Fibroblast of gingiva (primary cell): ENCODE data around the gene TMUB1.

Experiments used
- DNase-seq: peaks from one replicate; pipeline ENCODE4 v3.0.0-alpha.2; 2011; ENCODE audit warnings: low read depth

TMUB1 gene

DNA sequence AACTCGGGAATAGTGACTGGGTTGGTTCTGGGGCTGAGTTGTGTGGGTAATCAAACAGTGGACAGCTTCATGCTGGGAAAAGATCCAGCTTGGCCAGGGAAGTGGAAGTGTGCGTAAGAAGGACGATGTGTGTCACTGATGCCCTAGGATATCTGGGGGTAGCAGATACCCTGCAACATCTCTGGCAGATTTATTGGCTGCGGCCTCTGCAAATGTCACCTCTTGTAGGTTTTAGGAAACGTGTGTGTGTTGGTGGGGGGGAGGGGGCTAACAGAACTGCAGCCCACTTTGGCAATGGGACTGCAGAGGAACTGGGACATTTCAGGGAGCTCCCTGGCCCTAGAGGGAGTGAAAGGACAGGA, 2.0 kb upstream of the TMUB1 start:
- no peak for DNase-seq

DNA sequence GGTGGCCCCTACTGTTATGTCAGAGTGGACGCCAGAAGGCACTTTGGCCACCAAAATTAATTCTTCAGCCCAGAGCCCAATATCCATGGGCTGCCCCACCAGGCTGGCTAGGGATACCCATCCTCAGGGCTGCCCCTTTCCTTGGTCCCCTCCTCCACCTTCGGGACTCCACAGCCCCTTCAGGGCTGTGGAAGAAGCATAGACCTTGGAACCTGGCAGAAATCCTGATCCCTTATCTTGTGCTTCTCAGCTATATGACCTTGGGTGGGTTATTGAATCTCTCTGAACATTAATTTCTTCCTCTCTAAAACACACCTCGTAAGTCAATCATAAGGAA, 499 bp upstream of the TMUB1 start:
- no peak for DNase-seq

DNA sequence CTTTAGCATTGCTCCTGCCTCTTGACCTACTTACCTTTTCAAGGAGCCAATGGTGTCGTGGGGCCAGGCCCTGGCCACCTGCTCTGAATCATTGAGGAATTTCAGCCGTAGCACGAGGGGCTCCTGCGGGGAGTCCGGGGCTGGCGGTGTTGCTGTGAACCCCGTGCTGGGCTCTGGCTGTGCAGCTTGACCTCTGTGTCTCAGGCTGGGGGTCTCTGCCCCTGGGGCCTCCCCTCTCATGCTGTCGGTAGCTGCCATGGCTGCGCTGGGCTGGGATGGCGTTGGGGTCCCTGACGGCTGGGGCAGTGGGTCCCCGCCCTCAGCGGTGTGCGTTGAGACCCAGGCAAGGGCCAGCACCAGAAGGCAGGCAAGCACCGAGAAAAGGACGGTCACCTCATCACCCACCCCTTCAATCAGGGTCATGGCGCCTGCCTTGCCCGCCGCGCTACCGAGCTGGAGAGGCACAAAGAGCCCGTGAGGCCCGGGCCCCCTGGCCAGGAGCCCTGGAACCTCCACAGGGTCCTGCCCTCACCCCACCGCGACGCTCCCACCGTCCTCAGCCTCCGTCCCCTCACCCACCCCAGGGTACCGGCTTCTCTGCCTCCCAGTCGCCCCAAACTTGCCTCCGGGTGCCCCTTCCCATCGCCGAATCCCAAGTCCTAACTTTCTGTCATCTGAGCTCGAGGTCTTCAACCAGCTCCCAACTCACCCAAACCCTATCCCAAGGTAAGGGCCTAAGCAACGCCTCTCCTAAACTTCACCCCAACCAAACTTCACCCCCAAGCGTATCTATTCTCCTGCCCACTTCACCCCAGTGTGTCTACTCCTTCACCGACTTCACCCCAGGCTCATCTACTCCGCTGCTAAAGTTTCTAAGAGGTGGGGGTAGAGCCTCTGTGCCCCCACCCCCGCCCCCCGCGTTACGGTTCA, 887 bp downstream of the TMUB1 start:
- DNase-seq = no peak

DNA sequence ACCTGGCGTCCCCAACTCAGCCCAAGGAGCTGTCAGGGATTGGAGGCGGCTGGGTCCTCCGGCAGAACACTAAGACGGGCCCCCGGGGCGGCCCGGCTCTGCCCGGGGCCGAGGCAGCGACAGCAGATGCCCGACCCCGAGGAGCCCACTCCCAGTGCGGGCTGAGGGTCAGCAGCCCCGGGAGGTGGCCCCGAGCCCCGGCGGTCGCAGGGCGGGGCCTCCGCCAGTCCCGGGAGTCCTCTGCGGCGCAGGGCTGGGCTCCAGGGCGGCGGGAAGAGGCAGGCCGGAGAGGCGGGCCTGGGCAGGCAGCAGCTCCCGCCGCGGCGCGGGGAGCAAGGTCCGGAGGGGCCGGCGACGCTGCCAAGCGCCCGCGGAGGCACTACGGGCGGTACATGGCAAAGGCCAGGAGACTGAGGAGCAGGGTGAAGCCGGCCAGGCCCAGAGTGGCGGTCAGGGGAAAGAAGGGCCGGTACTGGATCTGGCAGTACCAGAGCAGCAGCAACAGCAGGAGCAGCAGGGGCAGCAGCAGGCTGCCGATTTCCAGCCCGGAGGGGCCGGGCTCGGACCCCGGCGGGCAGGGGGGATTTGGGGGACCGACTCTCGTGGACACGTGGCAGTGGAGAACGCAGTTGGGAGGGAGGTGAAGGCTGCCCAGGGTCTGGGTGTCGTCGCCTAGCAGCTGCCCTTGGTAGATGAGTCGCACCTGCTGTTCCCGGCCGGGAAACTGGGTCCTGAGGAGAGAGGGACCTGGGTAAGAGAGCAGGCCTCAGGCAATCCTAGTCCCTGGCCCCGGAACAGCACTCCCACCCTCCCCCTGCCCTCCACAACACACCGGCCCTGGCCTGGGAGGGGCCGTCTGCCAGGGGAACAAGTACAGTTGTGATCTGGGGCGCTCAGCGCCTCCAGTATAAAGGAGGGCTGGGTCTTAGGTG, 1.9 kb downstream of the TMUB1 start:
- DNase-seq = peak; percentile 39

DNA sequence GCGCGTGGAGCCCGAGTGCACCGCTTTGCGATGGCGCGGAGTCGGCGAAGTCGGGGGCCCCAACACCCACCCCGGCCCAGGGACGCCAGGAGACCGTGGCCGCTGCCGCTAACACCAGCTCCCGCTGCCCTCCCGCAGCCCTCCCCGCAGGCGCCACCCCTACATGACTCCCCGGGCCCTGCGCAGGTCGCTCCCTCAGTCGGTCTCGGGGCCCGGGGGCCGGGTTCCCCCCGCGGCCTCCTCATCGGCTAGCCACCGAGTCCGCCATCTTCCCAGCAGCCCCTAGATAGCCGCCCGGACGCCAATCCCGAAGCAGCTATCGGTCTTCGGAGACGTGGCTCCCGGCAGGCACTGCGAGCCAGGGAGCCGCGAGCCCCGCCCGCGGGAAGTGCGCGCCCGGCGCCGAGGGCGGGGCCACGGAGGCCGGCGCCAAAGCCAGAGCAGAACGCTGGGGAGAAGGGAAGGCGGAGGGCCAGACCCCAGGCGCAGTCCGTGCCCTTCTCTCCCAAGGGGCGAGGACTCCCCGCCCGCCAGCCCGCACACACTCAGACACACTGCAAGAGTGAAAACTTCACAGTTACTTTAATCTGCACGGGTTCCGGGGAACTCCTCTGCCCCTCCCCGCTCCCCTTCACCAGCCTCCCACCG, 2.6 kb downstream of the TMUB1 start, which contains the start of gene FASTK:
Gene FASTK (minus strand): TSS at position 288 of the 648 bp plus-strand sequence. CDS start 43 bp downstream, at position 245.
- DNase-seq = peak; percentile 87

DNA sequence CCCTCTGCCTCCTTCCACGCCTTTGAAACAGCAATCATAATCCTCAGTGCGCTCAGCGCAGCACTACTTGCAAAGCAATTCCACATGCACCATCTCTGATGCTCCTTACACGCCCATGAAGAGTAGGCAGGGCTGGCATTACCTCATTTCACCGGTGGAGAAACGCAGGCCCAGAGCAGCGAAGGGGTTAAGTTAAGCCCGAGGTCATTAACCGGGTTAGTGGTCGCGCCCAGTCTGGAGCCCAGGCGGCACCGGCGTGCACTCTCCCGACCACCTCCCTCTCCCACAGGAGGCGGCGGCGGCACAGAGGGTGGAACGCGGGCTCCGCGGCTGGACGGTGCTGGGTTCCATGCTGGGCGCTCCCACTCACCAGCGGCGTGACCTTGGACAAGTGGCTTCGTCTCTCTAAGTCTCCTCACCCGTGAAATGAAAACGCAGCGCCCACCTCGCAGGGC, 3.2 kb downstream of the TMUB1 start:
- no peak for DNase-seq

DNA sequence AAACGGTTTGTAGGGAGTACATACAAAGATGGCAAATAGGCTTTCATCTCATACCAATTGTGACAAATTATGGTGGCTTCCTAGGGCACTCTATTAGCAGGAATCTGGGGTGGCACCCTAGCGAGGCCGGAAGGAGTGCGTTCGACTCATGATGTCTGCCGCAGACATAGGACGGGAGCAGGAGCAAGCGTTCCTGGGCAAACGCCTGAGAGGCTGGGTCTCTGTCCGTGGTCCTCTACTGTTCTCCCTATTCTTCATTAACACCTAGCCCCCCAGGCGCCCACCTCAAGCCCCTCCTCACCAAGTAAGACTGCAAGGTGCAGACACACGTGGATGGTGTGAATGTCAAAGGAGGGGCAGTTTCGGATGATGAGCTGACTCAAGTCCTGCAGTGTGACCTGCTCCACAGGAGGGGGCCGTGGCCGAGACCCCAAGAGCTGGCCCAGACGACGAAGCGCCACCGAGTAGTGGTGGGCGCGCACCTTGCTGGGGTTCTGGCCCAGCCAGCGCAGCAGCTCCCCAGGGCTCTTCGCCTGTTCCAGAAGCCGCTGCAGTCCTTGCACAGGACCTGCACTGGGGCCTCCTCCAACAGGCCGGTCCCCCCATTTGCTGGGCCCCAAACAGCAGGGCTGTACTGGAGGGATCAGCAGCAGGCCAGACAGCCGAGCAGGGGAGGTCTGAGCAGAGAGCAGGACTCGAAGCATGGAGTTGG, 3.9 kb downstream of the TMUB1 start:
- DNase-seq = no peak

DNA sequence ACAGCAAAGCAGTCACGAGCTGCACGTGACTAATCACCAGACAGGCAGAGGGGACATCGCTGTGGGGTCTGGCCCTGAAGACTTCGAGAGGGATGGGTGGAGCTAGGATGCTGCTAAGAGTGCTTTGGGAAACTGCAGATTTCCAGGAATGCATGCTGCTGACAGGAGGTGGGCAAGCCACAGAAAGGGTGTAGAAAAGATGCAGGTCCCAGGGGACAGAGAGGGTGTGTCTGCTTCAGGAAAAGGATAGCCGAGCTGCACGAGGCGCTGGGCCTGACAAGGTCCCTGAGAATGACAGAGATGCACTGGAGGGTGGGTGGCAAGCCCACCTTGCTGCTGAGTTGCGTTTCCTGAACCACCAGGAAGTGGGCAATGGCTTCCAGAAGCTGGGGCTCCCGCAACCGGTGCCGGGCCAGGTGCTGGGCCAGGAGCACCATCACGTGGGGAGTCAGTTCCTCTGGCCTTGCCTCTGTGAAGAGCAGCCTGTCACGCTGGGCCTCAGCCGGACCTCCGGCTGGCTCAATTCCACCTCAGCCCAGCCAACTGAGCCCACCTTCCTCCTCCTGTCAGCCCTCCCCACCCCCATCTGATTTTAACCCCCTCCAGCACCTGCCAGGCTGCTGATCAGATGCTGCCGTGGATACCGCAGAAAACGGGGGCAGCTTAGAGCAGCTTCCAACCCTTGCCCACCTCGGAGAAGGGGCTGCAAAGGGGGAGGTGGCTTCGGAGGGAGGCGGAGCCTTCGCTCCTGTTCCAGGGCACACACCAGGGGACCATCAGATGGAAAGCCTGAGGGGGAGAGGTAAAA, 4.9 kb downstream of the TMUB1 start:
- no peak for DNase-seq

DNA sequence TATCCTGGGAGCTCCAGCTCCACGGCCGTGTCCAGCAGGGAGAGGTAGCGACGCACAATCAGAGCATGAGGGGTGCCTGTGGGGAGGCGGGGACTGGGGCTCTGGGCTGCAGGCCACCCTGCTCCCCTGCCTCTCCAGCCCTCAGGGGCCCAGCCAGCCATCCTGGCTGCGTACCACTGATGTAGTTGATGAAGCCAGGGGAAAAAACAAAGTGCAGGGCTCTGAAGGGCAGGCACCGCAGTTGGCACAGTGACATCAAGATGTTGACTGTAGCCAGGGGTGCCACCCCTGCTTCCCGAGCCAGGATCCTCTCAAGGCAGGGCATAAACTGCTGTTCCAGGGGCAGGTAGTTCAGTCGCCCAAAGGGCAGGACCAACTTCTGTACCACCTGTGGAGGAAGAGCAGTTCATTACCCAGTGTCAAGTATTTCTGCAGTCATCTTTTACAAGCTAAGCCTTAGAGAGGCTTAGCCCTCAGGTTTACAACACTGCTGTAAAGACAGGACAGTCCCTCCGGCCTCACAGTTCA, 5.5 kb downstream of the TMUB1 start:
- DNase-seq = no peak

DNA sequence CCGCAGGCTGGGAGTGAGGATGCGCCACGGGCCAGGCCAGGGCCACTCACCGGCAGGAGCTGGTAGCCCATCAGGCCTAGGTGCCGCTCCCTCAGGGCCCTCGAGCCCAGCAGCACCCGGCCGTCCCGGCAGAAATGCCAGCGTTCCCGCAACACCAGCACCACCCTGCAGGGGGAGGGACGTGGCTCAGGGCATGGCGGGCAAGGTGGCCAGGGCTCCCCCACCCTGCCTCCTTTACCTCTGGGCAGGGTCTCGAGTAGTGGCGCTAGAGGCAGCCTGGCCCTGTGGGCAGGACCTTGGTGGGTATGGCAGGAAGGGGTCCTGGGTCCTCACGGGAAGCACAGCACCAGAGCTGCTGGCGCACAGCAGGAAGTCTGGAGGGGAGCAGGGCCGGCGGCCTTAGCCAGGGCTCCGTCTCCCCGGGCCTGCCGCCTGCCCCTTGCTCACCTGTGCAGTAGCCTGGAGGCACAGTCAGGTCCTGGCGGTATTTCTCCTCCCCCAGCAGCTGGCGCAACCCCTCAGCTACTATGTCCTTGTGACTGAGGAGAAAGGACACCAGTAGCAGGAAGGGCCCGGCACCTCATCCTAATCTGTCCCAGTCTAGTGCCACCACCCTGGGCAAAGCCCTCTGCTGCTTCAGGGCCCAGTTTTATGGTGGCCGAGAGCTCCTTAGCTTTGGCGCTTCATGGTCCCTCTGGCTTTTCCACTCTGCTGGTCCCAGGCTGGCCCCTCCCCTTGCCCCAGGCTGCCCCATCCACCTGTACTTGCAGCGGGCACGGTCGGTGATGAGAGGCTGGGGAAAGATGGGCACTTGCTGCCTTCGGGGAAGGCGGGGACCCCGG, 6.2 kb downstream of the TMUB1 start:
- DNase-seq = no peak

DNA sequence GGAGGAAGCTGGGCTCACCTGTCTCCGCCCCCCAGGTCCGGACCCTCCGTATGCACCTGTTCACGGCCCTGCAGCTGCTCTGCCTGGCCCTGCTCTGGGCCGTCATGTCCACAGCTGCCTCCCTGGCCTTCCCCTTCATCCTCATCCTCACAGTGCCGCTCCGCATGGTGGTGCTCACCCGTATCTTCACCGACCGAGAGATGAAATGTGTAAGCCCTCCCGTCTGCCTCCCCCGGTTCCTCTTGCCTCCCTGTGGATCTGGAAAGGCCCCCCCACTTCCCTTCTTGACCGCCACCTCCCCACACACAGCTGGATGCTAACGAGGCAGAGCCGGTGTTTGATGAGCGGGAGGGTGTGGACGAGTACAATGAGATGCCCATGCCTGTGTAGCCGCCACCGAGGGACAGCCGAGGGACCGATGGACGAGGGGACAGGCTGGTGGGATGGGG, 7.3 kb downstream of the TMUB1 start:
- no peak for DNase-seq

DNA sequence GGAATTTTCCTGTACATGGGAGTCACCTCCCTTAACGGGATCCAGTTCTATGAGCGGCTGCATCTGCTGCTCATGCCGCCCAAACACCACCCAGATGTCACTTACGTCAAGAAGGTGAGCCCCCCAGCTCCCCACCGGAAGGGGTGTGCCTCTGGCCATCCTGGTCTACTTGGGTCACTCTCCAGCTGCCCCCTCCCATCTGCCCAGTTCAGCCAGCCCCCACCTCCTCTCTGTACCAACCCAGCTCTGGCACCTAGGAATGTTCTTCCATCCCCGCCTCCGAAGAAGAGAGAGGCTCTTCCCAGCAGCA, 7.7 kb downstream of the TMUB1 start:
- DNase-seq = no peak

DNA sequence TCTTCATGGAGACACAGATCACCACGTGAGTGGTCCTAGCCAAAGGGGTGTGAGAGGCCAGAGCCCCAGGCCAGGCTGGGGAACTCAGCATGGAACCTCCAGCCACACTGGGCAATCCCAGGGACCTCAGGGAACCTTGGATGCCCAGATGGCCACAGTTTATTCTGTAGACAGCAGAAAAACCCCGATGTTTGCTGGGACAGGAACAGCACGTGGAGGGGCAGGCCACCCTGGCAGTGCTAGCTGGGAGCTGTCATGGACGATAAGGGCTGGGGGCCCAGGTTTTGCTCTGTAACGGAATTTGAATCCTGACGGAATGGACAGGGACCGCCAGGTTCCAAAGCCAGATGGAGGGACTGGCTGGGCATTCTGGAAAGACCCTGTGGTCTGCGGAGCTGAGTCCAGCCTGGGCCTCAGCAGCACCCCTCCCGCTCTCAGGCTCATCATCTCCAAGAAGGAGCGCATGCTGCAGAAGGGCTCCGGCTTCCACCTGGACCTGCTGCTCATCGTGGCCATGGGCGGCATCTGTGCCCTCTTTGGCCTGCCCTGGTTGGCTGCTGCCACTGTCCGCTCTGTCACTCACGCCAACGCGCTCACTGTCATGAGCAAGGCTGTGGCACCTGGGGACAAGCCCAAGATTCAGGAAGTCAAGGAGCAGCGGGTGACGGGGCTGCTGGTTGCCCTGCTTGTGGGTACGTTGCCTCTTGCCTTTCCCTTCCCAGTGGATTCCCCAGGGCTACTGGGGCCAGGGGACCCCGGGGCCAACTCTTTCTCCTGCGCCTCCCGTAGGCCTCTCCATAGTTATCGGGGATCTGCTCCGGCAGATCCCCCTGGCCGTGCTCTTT, 8.3 kb downstream of the TMUB1 start:
- no peak for DNase-seq

DNA sequence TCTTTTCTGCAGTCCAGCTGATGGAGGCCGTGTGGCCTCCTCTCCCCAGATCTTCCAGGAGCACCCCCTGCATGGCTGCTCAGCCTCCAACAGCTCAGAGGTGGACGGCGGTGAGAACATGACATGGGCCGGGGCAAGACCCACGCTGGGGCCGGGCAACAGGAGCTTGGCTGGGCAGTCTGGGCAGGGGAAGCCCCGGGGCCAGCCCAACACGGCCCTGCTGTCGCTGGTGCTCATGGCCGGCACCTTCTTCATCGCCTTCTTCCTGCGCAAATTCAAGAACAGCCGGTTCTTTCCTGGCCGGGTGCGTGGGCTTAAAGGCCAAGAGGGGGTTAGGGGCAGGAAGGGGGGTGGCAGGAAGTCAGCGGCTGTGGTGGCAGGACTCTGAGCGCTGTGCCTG, 9.3 kb downstream of the TMUB1 start:
- DNase-seq = no peak

DNA sequence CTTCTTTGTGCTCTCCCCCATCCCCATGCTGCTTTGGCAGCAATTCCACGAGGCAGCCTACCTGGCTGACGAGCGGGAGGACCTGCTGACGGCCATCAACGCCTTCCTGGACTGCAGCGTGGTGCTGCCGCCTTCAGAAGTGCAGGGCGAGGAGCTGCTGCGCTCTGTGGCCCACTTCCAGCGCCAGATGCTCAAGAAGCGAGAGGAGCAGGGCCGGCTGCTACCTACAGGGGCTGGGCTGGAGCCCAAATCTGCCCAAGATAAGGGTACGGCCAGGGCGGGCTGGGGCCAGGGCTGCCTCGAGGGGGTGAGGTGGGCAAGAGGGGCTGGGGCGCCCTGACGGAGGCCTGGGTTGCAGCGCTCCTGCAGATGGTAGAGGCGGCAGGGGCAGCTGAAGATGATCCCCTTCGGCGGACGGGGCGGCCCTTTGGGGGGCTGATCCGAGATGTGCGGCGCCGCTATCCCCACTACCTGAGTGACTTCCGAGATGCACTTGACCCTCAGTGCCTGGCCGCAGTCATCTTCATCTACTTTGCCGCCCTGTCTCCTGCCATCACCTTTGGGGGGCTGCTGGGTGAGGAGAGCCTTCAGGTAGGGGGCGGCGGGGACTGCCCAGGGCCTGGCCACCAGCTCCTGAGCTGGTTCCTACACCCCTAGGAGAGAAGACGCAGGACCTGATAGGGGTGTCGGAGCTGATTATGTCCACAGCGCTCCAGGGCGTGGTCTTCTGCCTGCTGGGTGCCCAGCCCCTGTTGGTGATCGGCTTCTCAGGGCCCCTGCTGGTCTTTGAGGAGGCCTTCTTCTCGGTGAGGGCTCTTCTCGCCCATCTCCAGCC, 12.0 kb downstream of the TMUB1 start:
- DNase-seq = no peak

DNA sequence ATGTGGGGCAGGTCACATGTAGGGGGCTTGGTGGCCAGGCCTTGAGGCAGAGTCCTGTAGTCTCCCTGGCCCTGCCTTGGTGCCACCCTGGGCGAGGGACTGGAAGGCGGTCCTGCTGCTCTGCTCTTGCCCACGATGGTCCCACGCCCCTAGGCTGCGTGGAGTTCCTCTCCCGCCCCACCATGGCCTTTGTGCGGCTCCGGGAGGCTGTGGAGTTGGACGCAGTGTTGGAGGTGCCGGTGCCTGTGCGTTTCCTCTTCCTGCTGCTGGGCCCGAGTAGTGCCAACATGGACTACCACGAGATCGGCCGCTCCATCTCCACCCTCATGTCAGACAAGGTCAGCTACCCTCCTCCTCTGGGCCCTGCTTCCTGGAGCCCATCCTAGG, 12.7 kb downstream of the TMUB1 start:
- no peak for DNase-seq

DNA sequence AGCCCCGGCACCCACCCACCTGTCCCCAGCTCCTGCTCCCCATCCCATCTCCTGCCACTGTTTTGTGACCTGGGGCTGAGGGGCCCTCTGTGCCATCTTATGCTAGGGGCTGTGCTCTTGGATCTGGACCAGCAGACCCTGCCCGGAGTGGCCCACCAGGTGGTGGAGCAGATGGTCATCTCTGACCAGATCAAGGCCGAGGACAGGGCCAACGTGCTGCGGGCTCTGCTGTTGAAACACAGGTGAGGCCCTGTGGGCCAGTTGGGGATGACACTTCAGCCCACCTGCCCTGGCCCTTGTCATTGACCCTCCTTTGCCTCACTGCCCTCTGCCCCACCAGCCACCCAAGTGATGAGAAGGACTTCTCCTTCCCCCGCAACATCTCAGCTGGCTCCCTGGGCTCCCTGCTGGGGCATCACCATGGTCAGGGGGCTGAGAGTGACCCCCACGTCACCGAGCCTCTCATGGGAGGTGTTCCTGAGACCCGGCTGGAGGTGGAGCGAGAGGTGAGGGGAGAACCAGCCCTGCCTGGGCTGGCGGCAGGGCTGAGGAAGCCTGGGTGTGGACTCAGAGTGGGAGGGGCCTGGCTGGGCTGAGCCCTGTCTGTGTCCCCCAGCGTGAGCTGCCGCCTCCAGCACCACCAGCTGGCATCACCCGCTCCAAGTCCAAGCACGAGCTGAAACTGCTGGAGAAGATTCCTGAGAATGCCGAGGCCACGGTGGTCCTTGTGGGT, 13.3 kb downstream of the TMUB1 start:
- DNase-seq = no peak
